SHP77 treated with DMSO at 0.1 percent for 48 hours (cell line): ENCODE measurements around the gene MAPKAPK3.

ENCODE experiments used
- DNase-seq: peaks from one replicate; lab custom pipeline; 2025; lab: John Stamatoyannopoulos, UW

The MAPKAPK3 gene

GRCh38 chr3:50627407-50628051 is 10.6 kb downstream of the MAPKAPK3 start:
- no peak for DNase-seq

GRCh38 chr3:50628601-50629000 is 11.7 kb downstream of the MAPKAPK3 start:
- DNase-seq, result no peak

- no peak for DNase-seq
Observed at GRCh38 chr3:50630394-50630793, 13.4 kb downstream of the MAPKAPK3 start.

GRCh38 chr3:50630877-50631276 is 13.9 kb downstream of the MAPKAPK3 start:
- no peak for DNase-seq

GRCh38 chr3:50632450-50632849 is 15.5 kb downstream of the MAPKAPK3 start:
- no peak for DNase-seq

- DNase-seq, result no peak
Observed at GRCh38 chr3:50633230-50633790, 16.4 kb downstream of the MAPKAPK3 start.

- no peak for DNase-seq
Observed at GRCh38 chr3:50635066-50635465, 18.1 kb downstream of the MAPKAPK3 start.

GRCh38 chr3:50637011-50637410 is 20.1 kb downstream of the MAPKAPK3 start:
- DNase-seq, result no peak

- DNase-seq, result no peak
Observed at GRCh38 chr3:50637945-50638344, 21.0 kb downstream of the MAPKAPK3 start.

- DNase-seq, result no peak
Observed at GRCh38 chr3:50639055-50639494, 22.1 kb downstream of the MAPKAPK3 start.

- DNase-seq, result no peak
Observed at GRCh38 chr3:50642382-50642781, 25.4 kb downstream of the MAPKAPK3 start.

- no peak for DNase-seq
Observed at GRCh38 chr3:50644561-50644960, 27.6 kb downstream of the MAPKAPK3 start.

GRCh38 chr3:50645378-50645777 is 28.4 kb downstream of the MAPKAPK3 start:
- DNase-seq, result no peak

- no peak for DNase-seq
Observed at GRCh38 chr3:50648313-50648712, 31.4 kb downstream of the MAPKAPK3 start.

- DNase-seq, result no peak
Observed at GRCh38 chr3:50648944-50649343, 32.0 kb downstream of the MAPKAPK3 start.

- DNase-seq, result no peak
Observed at GRCh38 chr3:50649451-50649931, 32.5 kb downstream of the MAPKAPK3 start.

- DNase-seq, result no peak
Observed at GRCh38 chr3:50650018-50650417, 33.1 kb downstream of the MAPKAPK3 start.

- DNase-seq, result no peak
Observed at GRCh38 chr3:50651445-50651844, 34.5 kb downstream of the MAPKAPK3 start.

GRCh38 chr3:50651920-50652529 is 35.1 kb downstream of the MAPKAPK3 start:
- no peak for DNase-seq

- DNase-seq, result no peak
Observed at GRCh38 chr3:50652709-50653108, 35.8 kb downstream of the MAPKAPK3 start.

- DNase-seq, result no peak
Observed at GRCh38 chr3:50653937-50654595, 37.1 kb downstream of the MAPKAPK3 start.

GRCh38 chr3:50655009-50655830 is 38.3 kb downstream of the MAPKAPK3 start:
- no peak for DNase-seq
